ENCODE data around the gene TNK1.

TNK1 gene

DNA sequence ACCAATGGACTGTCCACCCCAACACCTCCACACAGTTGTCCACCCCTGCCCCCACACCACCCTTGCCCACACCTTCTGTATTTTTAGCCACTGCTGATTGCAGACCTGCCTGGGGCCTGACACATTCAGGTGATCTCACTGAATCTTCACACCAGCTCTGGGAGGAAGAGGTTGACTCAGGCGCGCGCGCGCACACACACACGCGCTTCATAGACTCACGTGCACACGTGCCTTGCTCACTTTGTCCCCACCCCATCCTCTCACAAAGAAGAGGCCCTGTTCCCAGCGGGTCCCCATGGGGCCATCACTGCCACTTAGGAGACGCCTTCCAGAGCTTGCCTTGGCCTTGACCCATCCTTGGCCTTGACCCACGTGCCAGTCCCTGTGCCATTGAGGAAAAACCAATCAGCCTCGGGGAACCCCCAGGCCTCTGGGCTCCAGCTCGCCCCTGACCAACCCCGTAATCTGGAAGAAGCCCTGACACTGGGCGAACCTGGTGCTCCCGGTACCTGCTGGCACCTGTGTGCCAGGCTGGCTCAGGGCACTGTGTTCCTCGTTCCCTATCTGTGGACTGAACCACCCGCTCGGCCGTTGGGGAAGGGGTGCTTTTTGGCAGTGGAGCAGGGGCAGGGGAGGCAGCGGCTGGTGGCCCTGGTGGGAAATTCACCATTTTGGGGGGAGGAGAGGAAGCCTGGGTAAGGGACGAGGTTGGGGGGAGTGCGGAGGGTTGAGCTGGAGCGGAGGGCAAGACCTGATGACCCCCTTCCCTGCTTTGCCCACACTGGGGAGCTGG lies 29.9 kb downstream of the TNK1 start:
- DNase-seq (ENCODE audit: low read depth in 3 of 3): no peak

- DNase-seq (ENCODE audit: low read depth in 3 of 3): no peak
These were observed 30.5 kb downstream of the TNK1 start for GRCh38 chr17:7411427-7411750.

DNA sequence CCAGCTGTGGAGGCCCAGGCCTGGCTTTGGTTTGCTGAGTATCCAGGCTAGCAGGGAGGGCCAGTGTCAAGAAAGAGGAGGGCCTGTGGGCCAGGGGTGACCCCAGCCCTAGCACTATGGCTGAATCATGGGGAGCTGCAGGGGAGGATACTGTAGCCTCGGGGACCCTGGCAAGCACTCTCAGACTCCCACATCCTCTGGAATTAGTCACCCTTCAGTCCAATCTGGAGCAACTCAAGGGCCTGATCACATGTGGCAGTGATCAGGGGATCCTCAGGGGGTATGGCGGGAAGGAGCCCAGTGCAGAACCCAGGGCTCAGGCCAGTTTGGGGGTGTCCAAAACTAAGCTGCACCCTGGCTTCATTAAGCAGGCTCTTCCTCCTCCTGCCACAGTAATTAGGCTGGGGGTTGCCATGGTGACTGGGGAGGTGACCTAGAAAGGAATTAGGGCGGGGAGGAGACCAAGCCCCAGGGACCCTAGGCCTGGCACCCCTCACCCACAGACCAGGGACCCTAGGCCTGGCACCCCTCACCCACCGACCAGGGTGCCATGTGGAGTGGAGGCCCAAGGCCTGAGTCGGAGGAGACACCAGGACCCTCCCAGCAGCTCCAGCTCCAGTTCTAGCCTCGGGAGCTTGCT lies 32.6 kb downstream of the TNK1 start:
- no peak for DNase-seq (ENCODE audit: low read depth in 3 of 3)

DNA sequence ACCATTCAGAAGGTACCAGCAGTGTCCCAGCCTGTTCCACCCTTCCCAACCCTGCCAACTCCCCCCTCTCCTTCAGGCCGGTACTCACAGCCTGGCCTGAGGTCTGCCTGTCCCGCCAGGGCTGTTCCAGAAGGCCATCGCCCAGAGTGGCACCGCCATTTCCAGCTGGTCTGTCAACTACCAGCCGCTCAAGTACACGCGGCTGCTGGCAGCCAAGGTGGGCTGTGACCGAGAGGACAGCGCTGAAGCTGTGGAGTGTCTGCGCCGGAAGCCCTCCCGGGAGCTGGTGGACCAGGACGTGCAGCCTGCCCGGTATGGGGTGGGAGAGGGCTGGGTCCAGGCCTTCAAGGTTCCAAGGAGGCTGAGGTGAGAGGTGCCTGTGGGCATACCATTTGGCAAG lies 33.9 kb downstream of the TNK1 start:
- DNase-seq (ENCODE audit: low read depth in 3 of 3): no peak

DNA sequence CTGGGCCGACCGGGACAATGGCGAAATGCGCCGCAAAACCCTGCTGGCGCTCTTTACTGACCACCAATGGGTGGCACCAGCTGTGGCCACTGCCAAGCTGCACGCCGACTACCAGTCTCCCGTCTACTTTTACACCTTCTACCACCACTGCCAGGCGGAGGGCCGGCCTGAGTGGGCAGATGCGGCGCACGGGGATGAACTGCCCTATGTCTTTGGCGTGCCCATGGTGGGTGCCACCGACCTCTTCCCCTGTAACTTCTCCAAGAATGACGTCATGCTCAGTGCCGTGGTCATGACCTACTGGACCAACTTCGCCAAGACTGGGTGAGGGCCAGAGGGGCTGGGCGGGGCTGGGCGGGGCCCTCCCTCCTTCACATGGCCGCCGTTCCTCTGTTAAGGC lies 34.9 kb downstream of the TNK1 start:
- DNase-seq (ENCODE audit: low read depth in 3 of 3): no peak

DNA sequence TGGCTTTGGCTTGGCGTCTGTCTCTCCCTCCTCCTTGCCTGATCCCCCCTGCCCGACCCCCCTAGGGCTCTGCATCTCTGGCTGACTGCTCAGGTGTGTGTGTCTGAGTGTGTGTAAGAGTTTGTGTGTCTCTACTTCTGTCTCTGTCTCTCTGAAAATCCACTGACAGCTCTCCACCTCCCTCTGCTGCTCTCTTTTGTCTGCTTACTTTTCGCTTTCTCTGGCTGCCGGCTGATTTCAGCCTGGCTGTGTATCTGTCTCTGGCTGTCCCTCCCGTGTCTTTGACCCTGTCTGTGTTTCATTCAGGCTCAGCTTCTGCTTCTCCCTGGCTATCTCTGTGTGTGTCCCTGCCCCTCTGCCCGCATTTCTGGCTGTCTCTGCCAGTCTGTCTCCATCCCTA lies 35.4 kb downstream of the TNK1 start:
- no peak for DNase-seq (ENCODE audit: low read depth in 3 of 3)

GRCh38 chr17:7417056-7417655 lies 36.3 kb downstream of the TNK1 start:
- DNase-seq (ENCODE audit: low read depth in 3 of 3): no peak

GRCh38 chr17:7418472-7419152 lies 37.7 kb downstream of the TNK1 start:
- no peak for DNase-seq (ENCODE audit: low read depth in 3 of 3)

DNA sequence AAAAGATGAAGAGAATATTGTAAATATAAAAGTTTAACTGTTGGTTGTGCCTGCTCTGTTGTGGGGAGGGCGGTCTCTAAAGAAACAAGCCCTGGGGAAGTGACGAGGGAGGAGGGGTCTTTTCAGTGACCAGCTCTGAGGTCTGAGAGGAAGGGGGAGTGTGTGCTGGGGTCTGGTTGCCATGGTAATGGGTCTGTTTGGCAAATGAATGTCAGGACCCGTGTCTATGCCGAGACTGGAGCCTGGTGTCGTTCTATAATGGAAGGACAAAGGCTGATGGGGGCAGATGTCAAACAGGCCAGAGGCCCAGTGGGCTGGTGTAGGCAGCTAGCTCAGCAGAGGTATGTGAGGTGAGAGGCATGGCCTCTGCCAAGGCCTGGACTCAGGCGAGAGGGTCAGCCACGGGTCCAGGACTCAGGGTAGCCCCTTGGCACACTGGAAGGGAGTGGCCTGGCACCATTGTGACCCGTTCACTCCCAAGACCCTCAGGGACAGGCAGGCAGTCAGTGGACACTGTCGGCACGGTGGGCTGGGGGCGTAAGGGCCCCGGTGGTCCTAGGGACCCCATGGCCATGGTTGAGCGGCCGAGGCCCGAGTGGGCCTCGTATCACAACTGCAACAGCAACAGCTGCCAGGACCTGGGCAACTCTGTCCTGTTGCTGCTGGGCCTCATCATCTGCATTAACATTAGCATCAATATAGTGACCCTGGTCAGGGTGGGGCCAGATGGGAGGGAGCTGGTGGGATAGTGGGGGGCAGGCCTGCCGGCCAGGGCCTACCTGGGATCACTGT lies 39.1 kb downstream of the TNK1 start, which contains the start of gene SPEM1:
Gene SPEM1, plus strand, starts transcription at position 506 of the 792 bp plus-strand sequence. Its CDS starts 61 bp downstream, at position 567.
- no peak for DNase-seq (ENCODE audit: low read depth in 3 of 3)

DNA sequence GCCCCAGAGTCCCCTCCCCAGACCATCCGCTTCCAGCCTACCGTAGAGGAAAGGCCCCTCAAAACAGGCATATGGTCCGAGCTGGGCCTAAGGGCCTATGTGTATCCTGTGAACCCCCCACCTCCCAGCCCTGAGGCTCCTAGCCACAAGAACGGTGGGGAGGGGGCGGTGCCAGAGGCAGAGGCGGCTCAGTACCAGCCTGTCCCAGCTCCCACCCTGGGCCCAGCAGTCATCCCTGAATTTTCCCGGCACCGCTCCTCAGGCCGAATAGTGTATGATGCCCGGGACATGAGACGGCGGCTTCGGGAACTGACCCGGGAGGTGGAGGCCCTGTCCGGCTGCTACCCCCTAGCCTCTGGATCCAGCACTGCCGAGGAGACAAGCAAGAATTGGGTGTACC lies 40.3 kb downstream of the TNK1 start:
- no peak for DNase-seq (ENCODE audit: low read depth in 3 of 3)

DNA sequence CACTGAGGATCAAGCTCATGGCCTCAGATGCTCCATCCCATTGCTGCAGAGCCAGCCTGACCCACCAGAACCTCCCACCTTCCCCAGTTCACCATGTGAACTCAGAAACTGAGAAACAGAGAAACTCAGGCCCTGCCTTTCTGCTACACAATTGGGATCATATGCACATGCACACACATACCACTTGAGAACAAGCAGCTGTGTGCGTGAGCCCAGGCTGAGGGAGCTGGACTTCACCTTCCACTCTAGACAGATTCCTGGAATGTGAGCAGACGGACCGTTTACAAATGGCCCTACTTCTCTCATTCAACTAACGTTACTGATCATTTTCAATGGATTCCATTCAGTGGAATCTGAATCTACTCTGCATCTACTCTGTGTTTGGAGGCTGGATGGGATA lies 42.8 kb downstream of the TNK1 start:
- DNase-seq (ENCODE audit: low read depth in 3 of 3): no peak

DNA sequence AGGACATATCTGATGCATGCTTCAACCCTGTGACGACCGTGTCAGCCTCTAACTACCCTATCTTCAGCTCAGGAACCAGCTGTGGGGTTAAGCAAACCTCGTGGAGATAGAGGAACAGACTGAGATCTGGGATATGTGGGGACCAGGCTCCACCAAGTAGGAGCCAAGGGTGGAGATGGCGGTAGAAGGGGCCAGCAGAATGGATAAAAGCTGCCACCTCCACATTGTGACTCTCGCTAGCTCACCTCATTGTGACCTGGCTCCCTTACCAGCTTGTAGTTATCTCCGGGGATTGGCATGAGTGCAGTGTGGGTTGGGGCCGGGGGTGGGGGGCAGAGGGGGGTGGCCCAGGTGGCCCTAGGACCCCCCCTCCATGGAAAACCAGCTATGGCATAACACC lies 44.4 kb downstream of the TNK1 start, which contains the start of gene SPEM2:
Gene SPEM2, plus strand, starts transcription at position 301 of the 400 bp plus-strand sequence. Its CDS starts 73 bp downstream, at position 374.
- no peak for DNase-seq (ENCODE audit: low read depth in 3 of 3)

DNA sequence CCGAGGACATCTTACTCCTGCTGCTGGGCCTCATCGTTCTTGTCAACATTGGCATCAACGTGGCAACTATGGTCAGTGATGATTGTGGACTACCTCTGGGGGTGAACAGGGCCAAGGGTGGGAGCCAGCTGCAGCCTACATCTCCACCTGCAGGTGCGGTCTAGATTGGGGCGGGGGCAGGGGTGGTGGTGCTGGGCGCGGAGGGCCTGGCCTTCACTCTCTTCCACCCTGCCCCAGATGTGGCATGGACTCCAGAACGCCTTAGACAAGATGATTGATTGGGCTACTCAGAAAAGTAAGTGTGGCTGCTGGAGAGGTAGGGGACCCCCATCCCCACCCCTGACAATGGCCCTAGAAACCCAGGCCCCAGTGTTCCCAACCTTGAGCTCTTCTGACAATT lies 44.9 kb downstream of the TNK1 start:
- DNase-seq (ENCODE audit: low read depth in 3 of 3): no peak

GRCh38 chr17:7426203-7426863 lies 45.4 kb downstream of the TNK1 start:
- no peak for DNase-seq (ENCODE audit: low read depth in 3 of 3)

DNA sequence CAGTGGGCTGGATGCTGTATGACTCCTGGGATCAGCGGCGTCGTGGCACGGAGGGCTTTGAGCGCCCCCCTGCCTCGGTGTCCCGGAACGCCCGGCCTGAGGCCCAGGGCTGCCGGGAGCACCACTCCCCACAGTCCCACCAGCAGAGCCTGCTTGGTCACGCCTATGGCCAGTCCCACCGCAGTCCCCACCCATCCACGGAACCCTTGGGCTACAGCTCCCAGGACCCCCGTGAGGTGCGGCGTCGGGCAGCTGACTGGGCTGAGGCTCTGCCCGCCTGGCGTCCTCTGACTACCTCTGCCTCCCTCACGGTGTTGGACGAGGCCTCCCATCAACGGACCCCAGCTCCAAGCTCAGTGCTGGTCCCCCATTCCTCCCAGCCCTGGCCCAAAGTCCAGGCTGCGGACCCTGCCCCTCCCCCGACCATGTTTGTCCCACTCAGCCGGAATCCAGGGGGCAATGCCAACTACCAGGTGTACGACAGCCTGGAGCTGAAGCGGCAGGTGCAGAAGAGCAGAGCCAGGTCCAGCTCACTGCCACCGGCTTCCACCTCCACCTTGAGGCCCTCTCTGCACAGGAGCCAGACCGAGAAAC lies 46.1 kb downstream of the TNK1 start:
- no peak for DNase-seq (ENCODE audit: low read depth in 3 of 3)

GRCh38 chr17:7427549-7427948 lies 46.7 kb downstream of the TNK1 start:
- no peak for DNase-seq (ENCODE audit: low read depth in 3 of 3)

- DNase-seq (ENCODE audit: low read depth in 3 of 3): no peak
These were observed 47.7 kb downstream of the TNK1 start, which contains the start of gene SPEM3 for GRCh38 chr17:7428557-7428956. Gene SPEM3, plus strand, starts transcription at chr17:7428857. Its CDS starts 46 bp downstream, at chr17:7428903.

DNA sequence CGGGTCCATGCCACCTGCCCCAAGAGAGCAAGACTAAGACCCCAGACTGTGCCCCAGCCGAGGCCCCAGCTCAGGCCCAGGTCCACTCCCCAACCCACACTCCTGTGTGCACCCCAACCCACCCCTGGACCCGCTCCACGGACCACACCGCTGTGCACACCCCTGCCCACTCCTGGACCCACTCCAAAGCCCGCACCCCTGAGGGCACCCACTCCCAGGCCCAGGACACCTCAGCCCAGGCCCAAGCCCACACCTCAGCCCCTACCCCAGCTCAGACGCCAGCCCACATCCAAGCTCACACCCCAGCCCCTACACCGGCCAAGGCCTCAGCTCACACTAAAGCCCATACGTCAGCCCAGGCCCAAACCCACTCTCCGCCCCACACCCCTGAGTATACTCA lies 48.8 kb downstream of the TNK1 start:
- DNase-seq (ENCODE audit: low read depth in 3 of 3): no peak

DNA sequence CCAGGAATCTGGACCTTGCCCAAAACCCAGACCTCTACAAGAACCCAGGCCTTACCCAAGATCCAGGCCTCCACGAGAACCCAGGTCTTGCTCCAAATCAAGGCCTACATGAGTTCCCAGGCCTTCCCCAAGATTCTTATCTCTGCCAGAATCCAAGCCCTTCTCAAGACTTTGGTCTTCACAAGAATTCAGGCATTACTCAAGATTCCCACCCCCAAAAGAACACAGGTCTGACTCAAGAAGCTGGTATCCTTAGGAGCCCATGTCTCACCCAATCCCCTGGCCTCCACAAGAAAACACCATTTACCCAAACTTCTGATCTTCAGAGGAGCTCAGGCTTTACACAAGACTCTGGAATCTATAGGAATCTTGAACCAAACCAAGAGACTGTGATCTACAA lies 50.3 kb downstream of the TNK1 start:
- DNase-seq (ENCODE audit: low read depth in 3 of 3): no peak

DNA sequence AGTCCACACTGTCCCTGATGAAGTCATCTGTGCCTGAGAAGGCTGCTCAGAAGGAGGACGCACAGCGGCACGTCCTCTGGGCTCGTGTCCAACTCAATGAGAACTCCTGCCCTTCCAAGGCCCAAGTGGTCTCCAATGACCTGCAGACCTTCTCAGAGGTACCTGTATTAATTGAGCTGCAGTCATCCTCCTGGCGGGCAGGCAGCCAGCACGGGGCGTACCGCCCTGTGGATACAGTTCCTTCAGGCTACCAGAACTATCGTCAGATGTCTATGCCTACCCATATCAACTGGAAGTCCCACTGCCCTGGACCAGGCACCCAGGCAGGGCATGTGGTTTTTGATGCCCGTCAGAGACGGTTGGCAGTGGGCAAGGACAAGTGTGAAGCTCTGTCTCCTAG lies 51.4 kb downstream of the TNK1 start:
- no peak for DNase-seq (ENCODE audit: low read depth in 3 of 3)
